Fibroblast of villous mesenchyme (primary cell): ENCODE results near the gene TGFB1. TPM values are rescaled to one million over a fixed set of nuclear protein-coding genes. Genes with fewer than 3 reads are reported as not detected.
A peak's percentile ranks its signal among the peaks of the same experiment; 100 is the strongest.

Experiments used
- DNase-seq: peaks from one replicate; pipeline ENCODE4 v3.0.0-alpha.2; 2010; ENCODE audit warnings: low read depth
- H3K4me3 ChIP-seq: 2 replicates; pipeline ENCODE4 v1.5.1; 2011; ENCODE audit warnings: low read depth, mild to moderate bottlenecking, low read length
- total RNA-seq: library from RNA; depleted of rRNA; stranded (reverse); fragments of >200 nt; gene quantifications from 2 replicates; pipeline ENCODE4 v1.2.3, GENCODE V29; 2012
- TF ChIP-seq, protein P1 (sequence below): IDR thresholded peaks from 2 replicates; pipeline ENCODE4 v1.5.1; 2012; ENCODE audit warnings: low read depth, mild to moderate bottlenecking, low read length; ENCODE audit not compliant: insufficient read depth

Gene TGFB1
- total RNA-seq, 1 donor = 7.8 TPM

DNA sequence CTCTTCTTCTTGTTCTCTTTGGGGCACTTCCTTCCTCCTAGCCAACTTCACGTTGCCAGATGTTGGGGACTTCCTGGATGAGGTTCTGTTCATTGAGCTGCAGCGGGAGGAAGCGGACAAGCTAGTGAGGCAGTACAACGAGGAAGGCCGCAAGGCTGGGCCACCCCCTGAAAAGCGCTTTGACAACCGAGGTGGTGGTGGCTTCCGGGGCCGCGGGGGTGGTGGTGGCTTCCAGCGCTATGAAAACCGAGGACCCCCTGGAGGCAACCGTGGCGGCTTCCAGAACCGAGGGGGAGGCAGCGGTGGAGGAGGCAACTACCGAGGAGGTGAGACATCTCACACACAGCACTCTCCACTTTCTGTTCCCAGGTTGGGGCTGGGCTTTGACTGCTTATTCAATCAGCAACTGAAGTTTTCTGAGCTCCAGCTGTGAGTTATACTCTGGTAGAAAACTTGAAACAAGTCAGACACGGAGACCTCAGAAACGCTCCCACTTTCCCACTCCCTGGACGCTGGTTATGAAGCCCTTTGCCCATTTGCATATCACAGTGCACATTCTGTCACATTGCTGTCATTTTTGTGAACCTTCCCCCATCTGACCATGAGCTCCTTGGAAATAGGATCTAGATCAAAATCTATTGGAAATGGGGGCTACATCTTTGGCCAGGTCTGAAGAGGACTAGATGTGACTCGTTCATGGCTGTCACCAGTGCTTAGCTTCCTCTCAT is 50.9 kb downstream of the TGFB1 start:
- no peak for DNase-seq
- H3K4me3 ChIP-seq = no peak overlapping the region
- TF ChIP-seq, protein P1, sequence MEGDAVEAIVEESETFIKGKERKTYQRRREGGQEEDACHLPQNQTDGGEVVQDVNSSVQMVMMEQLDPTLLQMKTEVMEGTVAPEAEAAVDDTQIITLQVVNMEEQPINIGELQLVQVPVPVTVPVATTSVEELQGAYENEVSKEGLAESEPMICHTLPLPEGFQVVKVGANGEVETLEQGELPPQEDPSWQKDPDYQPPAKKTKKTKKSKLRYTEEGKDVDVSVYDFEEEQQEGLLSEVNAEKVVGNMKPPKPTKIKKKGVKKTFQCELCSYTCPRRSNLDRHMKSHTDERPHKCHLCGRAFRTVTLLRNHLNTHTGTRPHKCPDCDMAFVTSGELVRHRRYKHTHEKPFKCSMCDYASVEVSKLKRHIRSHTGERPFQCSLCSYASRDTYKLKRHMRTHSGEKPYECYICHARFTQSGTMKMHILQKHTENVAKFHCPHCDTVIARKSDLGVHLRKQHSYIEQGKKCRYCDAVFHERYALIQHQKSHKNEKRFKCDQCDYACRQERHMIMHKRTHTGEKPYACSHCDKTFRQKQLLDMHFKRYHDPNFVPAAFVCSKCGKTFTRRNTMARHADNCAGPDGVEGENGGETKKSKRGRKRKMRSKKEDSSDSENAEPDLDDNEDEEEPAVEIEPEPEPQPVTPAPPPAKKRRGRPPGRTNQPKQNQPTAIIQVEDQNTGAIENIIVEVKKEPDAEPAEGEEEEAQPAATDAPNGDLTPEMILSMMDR = no peak

DNA sequence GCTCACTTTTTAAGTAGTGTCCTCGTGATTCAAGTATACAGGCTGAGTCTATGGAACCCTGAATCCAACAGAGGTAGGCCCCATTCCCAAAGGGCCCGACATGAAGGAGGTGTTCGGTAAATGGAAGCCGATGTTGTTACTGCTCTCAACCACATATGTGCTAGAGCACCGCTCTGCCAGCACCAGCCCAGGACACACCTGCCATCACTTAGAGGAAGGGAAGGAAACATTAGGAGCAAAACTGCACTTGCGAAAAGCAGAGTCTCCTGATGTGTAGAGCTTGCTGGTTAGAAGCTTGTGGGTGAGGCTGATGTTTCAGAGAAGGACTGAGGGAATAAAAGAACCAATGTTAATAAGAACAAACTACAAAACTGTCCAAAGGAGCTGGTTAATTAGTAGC is 53.2 kb downstream of the TGFB1 start:
- TF ChIP-seq, protein P1 = no peak
- no peak overlapping the region for H3K4me3 ChIP-seq
- DNase-seq = no peak

DNA sequence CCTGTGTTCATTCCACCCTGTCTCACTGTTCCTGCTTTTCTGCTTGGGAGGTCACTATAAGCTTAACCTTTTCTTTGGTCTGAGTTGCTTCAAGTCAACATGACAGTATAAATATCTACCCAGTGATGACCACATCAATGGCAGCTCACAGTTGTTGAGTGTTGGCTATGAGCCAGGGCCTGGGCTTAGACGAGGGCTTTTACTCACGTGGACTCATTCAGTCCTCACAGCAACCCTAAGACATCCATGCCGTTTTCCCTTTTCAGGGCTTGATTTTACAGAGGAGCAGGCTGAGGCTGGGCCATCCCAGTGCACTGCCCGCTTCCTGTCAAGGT is 54.0 kb downstream of the TGFB1 start:
- TF ChIP-seq, protein P1 = no peak
- H3K4me3 ChIP-seq = no peak overlapping the region
- DNase-seq = peak; percentile 95

- no peak for DNase-seq
- no peak overlapping the region for H3K4me3 ChIP-seq
- TF ChIP-seq, protein P1 = no peak
These were observed 54.5 kb downstream of the TGFB1 start for GRCh38 chr19:41299046-41299754.

DNA sequence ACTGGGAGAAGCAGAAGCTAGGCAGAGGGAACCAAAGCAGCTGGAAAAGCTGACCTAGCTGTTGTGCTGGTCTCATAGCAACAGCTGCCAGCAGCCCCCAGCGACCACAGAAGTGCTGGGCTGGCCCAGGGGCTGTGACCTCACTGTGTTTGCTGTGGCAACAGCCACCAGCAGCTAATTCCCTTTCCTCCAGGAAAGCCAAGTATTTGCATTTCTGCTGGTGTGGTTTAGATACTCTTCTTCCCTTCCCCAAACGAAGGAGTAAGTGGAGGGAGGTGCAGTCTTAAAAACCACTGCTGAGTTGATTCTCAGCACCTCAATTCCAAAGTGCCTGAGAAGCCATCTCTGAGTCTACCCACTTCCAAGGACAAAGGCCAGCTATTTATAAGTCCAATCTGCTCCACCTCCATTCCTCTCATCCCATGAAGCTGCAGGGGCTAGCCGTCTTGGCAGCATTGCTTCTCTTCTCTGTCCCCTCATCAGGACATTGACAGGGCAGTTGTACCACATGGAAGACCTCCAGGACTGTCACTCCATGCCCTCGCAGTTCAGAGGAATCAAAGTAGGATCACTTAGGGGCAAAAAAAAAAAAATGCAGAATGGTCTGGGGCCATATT is 55.3 kb downstream of the TGFB1 start:
- TF ChIP-seq, protein P1 = no peak
- H3K4me3 ChIP-seq = no peak overlapping the region
- DNase-seq = peak; percentile 92

GRCh38 chr19:41297628-41298347 is 55.9 kb downstream of the TGFB1 start:
- peak; percentile 11 for DNase-seq
- TF ChIP-seq, protein P1 = no peak
- H3K4me3 ChIP-seq = no peak overlapping the region
